T-helper 2 cell treated with Interferon-gamma antibody and Interleukin-4, amounts not matched to agents 100 ng/mL and 5 ng/mL, for 36 hours (primary cell): Measurements from ENCODE around the gene TPD52L1. TPM values are rescaled to one million over a fixed set of nuclear protein-coding genes. Genes with fewer than 3 reads are reported as not detected.

Source experiments
- intact Hi-C: fragments of 100-400 bp; cut with micrococcal nuclease; formaldehyde crosslinking; loops from one replicate; pipeline ENCODE4 v1.15.1; 2023
- total RNA-seq: library from RNA; stranded (reverse); gene quantifications from 2 replicates; pipeline ENCODE4 v1.2.3, GENCODE V29; 2022

Gene TPD52L1
- total RNA-seq, 1 donor from 2014 or later = not detected

GRCh38 chr6:125231574-125232343 is 78.2 kb downstream of the TPD52L1 start:
- intact Hi-C loops = no loop called here

DNA sequence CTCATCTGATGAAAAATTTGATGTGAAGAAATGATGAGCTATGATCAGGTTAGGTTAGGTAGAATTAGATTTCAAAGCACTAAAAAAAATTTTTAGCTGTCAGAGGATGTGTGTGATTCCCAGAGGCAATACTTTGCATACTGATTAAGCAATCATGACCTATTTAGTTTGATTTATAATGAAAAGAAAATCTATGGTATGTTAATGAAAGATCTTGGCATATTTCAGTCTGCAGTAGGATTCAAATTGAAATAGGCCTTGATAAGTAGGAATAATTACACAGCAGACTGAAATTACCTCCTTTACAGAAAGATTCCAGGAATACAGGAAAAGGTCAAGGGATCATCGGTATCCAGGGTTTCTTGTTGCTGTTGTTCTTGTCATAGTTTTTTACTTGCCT is 78.9 kb downstream of the TPD52L1 start:
- intact Hi-C loops = no loop called here

GRCh38 chr6:125233202-125233601 is 79.6 kb downstream of the TPD52L1 start:
- intact Hi-C loops = no loop called here

DNA sequence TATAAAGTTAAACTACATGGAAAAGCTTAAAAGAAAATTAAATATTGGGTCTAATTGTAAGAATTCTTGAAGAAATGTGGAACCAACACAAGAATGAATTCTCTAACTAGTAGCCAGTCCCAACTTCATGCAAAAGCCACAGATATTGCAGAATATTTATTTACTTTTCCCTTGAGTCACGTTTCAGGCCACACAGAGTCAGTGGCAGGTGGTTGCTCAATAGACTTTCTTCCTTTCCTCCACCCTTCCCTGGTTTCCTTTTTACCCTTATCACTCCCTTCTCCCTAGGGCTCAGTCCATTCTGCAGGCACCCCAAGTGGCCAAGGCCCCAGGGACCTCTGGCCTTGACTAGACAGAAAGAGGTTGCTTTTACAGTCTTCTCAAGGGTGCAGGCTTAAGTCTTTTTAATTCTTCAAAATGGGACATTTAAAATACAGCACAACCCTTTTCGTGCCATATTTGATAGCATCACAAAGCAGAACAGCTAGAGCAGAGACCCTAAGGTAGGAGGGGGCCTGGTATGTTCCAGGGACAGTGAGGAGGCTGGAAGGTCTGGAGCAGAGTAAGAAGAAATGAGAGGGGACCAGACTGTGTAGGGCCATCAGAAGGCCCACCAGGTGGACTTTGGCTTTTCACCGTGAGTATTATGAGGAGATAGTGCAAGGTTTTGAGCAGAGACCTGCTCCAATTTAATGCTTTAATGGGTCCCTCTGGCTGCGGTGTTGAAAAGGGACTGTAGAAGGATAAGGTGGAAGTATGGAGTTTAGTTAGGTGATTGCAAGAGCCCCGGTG is 83.2 kb downstream of the TPD52L1 start:
- intact Hi-C loops = no loop called here

- intact Hi-C loops = no loop called here
Observed at GRCh38 chr6:125237764-125238163, 84.2 kb downstream of the TPD52L1 start.

GRCh38 chr6:125245109-125245508 is 91.5 kb downstream of the TPD52L1 start:
- intact Hi-C loops = no loop called here

GRCh38 chr6:125245523-125246264 is 92.1 kb downstream of the TPD52L1 start:
- intact Hi-C loops = no loop called here

- intact Hi-C loops = no loop called here
Observed at GRCh38 chr6:125246566-125246965, 93.0 kb downstream of the TPD52L1 start.

DNA sequence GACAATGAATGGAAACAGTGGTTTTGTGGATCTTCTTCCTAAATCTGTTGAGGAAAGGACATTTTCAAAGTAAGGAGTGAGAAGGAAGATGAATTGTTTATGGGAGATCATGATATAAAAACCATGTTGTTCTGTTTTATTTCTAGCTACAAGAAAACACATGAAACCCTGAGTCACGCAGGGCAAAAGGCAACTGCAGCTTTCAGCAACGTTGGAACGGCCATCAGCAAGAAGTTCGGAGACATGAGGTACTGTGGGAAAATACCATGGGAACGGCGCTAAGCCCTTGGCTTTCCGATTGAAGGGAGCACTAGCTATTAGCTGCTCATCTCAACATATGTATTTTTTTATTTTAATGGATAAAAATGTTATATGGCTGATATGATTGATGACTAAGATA is 94.6 kb downstream of the TPD52L1 start:
- intact Hi-C loops = no loop called here

- intact Hi-C loops = no loop called here
Observed at GRCh38 chr6:125250511-125250910, 96.9 kb downstream of the TPD52L1 start.

GRCh38 chr6:125251516-125252220 is 98.1 kb downstream of the TPD52L1 start:
- intact Hi-C loops = no loop called here

DNA sequence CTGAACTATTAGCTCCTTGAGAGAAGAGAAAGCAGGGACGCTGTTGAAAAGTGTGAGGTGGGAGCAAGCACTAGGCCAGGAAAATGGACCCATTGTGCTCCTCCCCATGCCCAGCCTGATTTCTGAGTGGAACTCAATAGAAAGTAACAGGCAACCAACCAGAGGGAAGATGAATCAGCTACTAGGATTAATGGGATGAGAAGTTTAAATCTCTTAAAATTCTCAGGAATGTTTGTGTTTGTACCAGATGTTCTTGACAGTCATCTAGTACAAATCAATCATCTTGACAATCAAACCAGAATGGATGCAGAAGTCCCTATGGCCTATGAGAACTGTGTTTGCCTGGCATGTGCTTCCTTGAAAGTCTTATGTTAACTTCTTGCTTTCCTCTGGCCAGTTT is 99.3 kb downstream of the TPD52L1 start:
- intact Hi-C loops = no loop called here

DNA sequence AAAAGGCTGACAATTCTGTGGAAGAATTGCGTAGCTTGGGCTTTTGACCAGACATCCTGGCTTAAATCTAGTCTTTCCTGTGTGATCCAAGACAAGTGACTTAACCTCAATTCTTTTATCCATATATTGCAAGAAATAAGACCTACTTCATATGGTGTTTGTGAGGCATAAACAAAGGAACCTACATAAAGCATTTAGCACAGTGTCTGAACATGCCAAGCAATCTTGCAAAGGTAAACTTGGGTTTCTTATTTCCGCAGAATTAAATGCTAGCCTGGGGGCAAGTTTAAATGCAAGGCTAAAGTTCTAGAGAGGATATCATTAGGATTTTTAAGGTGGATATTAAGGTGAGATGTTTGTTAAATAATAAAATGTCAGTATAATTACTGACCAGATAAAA is 100.3 kb downstream of the TPD52L1 start:
- intact Hi-C loops = no loop called here

GRCh38 chr6:125254321-125254720 is 100.7 kb downstream of the TPD52L1 start:
- intact Hi-C loops = no loop called here

- intact Hi-C loops = no loop called here
Observed at GRCh38 chr6:125255201-125255600, 101.6 kb downstream of the TPD52L1 start.

GRCh38 chr6:125257351-125257750 is 103.8 kb downstream of the TPD52L1 start:
- intact Hi-C loops = no loop called here

DNA sequence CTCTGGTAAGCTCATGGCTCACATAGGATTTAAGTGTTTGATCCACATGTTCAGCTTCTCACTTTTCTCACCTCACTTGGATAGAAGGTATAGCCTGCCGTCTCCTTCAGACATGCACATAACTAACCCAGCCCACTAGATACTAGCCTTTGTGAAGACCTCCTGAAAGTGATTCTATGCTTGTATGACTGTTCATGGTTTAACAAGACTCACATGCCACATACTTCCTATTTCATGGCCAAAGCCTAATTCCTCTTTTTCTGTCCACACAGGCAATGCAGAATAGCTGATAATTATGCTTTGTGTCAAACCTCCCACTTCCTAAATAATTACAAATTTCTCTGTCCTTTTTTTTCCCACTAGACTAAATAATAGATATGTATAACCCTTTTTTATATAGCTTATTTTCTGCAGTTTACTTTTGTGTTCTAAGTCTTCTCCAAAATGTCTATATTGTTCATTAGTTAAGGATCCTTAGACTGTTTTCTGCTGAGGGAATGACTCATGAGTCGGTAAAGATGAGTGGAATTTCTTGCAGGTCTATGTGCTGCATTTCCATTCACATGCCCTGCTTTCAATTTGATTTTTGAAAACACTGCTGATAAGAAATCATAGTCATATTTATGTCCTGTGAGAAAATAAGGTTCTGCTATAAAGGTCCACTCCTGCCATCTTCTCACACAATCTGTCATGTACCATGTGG is 105.2 kb downstream of the TPD52L1 start:
- intact Hi-C loops = no loop called here

- intact Hi-C loops = no loop called here
Observed at GRCh38 chr6:125259354-125259736, 105.8 kb downstream of the TPD52L1 start.

GRCh38 chr6:125262016-125263013 is 108.7 kb downstream of the TPD52L1 start:
- intact Hi-C loops = no loop called here

DNA sequence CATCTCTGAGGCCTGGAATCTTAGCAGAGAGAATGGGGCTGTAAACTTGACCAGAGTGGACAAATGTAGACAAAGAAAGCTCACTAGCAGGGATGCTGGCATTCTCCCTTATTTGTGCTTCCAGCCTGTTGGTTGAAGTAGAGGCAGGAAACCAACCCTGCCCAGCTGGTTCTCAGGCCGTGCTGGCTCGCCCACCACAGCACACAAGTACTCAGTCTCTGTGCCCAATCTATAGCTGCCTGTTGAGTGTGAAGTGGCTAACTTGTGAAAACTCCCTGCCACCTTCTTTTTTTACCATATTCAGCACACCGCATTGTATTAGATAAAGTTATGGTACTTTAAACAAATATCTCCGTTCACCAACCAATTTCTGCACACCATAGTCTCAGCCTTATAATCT is 110.9 kb downstream of the TPD52L1 start:
- intact Hi-C loops = no loop called here
